HG03520 (cell line): ENCODE results near the gene RPS27A.
A peak's percentile ranks its signal among the peaks of the same experiment; 100 is the strongest.
"Not testable (repeated sequence)": the region's sequence is repeated elsewhere in the genome, so short reads cannot be mapped to it uniquely, and the experiment has no call there.

Experiments
- ATAC-seq: cut with Tn5 transposase; IDR thresholded peaks from one replicate; pipeline ENCODE4 v1.9.1; 2021; ENCODE audit warnings: mild to moderate bottlenecking, moderate library complexity; ENCODE audit not compliant: unreplicated experiment

Gene RPS27A

GRCh38 chr2:55232084-55232862, at the start of gene RPS27A, which contains the start of gene CLHC1:
Gene RPS27A, plus strand, starts transcription at chr2:55232688. Its CDS starts 137 bp downstream, at chr2:55232825.
Gene CLHC1, minus strand, starts transcription at chr2:55232293. Its CDS starts 9,882 bp downstream, at chr2:55222411.
- peak; percentile 88 for ATAC-seq

- not testable (repeated sequence) for ATAC-seq
Measured at GRCh38 chr2:55186837-55187236, 45.7 kb upstream of the RPS27A start.

GRCh38 chr2:55191888-55192287, 40.6 kb upstream of the RPS27A start:
- ATAC-seq, result not testable (repeated sequence)

GRCh38 chr2:55196526-55196925, 36.0 kb upstream of the RPS27A start:
- ATAC-seq, result no peak

DNA sequence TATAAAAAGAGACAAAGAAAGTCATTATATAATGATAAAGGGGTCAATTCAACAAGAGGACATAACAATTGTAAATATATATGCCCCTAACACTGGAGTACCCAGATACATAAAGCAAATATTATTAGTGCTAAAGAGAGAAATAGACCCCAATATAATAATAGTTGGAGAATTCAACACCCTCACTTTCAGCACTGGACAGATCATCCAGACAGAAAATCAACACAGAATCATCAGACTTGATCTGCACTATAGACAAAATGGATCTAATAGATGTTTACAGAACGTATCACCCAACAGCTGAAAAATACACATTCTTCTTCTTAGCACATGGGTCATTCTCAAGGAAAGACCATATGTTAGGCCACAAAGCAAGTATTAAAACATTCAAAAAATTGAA, 32.1 kb upstream of the RPS27A start:
- no peak for ATAC-seq

GRCh38 chr2:55204536-55204935, 28.0 kb upstream of the RPS27A start:
- no peak for ATAC-seq

DNA sequence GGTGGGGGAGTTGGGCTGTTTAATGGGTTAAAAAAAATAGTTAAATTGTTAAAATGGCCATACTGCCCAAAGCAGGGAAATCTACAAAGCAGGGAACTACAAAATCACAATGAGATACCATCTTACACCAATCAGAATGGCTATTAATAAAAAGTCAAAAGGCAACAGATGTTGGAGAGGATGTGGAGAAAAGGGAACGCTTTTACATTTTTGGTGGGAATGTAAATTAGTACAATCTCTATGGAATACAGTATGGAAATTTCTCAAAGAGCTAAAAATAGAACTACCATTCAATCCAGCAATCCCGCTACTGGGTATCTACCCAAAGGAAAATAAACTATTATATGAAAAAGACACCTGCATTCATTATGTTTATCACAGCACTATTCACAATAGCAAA, 27.5 kb upstream of the RPS27A start:
- no peak for ATAC-seq

DNA sequence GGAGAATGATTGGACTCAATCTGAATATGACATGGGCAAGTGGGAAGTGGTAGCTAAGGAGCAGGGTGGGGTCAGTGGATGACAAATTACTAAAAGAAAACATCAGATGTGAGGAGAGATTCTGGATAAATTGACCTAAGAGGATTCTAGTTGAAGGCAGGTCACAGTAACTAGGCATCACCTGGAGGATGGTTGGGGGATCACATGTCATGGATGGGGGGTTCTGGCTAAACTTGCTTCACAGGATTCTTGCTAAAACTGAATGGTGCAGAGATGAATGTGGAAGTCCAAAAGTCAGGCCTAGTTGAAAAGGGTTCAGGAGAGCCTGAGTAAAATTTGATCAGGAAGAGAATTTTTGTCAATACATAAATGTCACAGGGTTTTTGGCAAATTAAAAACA, 18.7 kb upstream of the RPS27A start:
- no peak for ATAC-seq

GRCh38 chr2:55223958-55224760, 8.3 kb upstream of the RPS27A start:
- no peak for ATAC-seq

GRCh38 chr2:55224761-55225261, 7.7 kb upstream of the RPS27A start:
- ATAC-seq, result no peak

DNA sequence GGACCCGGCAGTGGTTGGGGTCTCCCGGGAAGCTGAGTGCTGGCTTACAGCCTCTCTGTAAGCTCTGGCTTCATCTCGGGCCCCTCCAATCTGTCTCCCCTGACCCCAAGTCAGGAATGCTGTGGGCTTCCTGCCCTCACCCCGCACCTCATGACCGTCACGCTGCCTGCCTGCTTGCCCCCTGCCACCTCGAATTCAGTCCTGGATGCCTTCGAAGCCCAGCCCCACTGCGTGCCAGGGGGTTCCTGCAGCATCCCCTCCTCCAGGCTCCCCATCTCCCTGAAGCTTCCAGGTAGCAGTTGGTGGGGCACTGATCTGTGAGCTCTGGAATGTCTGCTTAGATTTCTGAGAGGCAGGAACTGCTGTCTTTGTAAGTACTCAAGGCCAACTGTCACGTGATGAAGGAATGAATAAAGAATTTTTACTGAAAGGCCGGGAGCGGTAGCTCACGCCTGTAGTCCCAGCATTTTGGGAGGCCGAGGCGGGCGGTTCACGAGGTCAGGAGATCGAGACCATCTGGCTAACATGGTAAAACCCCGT, 6.9 kb upstream of the RPS27A start:
- no peak for ATAC-seq

DNA sequence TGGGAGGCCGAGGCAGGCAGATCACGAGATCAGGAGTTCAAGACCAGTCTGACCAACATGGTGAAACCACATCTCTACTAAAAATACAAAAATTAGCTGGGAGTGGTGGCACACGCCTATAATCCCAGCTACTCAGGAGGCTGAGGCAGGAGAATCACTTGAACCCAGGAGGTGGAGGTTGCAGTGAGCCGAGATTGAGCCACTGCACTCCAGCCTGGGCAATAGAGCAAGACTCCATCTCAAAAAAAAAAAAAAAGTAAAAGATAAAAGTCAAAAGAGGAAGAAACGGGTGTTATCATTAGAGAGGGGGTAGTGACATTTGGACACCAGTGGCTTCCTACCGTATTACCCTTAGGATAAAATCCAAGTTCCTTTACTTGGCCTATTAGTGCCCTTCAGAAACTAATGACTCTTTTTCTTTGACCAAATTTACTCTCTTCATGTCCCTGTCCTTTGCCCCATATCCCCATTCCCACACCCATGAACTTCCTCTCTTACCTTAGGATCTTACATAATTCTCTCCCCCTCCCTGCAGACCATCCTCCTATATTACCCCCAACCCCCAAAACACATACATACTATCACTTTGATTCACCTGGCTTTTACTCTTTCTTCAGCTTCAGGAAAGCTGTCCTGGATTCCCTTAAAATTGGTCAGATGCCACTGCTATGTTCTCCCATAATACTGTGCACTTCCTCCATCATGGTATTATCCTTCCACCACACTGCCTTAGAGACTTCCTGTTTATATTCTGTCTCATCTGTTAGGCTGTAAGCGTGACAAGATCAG, 4.9 kb upstream of the RPS27A start:
- not testable (repeated sequence) for ATAC-seq

GRCh38 chr2:55228226-55228563, 4.3 kb upstream of the RPS27A start:
- ATAC-seq, result no peak

DNA sequence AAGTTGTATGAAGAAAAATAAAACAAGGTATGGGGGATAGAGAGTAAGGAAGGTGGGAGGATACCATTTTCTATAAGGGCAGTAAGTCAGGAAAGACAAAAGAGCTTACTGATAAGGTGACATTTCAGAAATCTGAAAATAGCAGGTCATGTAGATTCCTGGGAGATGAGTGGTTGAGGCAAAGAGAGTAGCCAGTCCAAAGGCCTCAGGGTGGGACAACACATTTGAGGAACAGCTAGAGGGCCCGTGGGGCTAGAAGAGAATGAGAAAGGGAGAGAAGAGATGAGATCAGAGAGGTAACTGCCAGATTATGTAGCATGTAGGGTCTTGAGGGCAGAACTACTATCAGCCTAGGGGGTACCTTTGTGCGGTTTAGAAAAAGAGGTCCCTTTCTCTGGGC, 3.3 kb upstream of the RPS27A start:
- ATAC-seq, result no peak

DNA sequence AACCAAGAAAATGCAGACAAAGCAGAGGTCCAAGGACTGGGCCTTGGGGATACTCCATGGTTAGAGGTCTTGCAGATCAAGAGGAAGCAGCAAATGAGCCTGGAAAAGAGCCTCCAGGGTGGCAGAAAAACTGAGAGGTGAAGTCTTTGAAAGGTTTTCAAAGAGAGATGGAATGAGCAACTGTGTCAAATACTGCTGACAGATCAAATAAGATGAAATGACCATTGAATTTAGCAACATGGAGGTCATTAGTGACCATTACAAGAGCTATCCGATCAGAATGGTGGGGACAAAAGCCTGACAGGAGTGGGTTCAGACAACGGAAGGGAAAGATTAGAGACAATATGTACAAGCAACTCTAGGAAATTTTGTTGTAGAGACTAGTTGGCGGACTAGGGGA, 1.9 kb upstream of the RPS27A start:
- no peak for ATAC-seq

- ATAC-seq, result no peak
Measured at GRCh38 chr2:55231546-55232083, 873 bp upstream of the RPS27A start.

- ATAC-seq, result peak; percentile 14
Measured at GRCh38 chr2:55232863-55233657, 572 bp downstream of the RPS27A start.

DNA sequence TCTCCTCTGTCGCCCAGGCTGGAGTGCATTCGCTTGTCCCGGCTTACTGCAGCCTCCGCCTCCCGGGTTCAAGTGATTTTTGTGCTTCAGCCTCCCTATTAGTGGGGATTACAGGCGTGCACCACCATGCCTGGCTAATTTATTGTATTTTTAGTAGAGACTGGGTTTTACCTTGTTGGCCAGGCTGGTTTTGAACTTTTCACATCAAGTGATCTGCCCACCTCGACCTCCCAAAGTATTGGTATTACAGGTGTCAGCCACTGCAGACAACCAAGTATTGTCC, 1.1 kb downstream of the RPS27A start:
- no peak for ATAC-seq

GRCh38 chr2:55235724-55236538, 3.4 kb downstream of the RPS27A start:
- no peak for ATAC-seq
